Dedifferentiated amniotic fluid mesenchymal stem cell (primary cell): ENCODE results near the gene SLC13A3.
"Not testable (repeated sequence)": the region's sequence is repeated elsewhere in the genome, so short reads cannot be mapped to it uniquely, and the experiment has no call there.

Experiments
- DNase-seq: peaks from one replicate; pipeline ENCODE4 v3.0.0-alpha.2; 2016; ENCODE audit errors: extremely low spot score

SLC13A3 gene

DNA sequence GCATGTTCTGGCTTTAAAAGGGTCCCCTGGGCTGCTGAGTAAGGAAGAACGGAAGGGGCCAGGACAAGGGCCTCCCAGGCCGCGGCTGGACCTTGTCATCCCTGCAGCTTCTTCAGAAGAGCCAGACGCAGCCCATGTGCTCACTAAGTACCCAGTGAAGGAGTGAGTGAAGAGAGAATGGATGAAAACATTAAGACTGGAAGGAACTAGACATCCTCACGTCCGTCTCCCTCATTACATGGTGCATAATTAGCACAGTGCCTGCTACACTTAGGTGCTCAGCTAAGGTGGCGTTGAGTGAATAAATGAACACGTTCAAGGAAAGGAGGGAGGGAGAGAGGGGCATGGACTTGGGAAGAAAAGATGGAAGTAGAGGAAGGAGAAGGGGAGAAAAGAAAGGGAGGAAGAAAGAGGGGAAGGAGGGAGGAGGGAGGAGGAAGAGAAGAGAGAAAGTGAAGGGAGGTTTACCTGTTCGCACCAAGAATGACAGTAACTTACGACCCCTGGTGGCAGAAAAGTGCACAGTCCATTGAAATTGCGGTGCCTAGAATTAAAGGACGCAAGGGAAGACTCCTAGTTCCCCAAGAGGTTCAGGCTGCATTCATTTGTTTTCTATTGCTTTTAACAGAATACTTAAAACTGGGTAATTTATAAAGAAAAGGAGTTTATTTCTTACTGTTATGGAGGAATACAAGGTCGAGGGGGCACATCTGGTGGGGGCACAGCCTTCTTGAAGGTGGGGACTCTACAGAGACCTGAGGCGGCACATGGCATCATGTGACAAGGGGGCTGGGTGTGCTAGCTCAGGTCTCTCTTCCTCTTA lies 30.0 kb upstream of the SLC13A3 start:
- DNase-seq = no peak

DNA sequence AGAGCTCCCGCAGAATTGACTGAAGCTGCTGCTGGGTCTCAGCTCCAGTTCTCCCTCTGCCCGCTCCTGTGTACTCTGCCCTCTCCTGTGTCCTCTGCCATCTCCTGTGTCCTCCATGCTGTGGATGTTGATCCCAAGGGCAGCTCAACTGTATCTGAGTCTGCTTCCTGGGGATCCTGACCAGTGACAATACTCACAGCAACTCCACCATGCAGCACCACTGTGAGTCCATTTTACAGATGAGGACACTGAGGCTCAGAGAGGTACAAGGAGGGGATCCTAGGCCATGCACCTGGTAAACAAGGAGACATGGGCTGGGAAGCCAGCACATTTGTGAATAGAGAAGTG lies 29.4 kb upstream of the SLC13A3 start:
- no peak for DNase-seq

DNA sequence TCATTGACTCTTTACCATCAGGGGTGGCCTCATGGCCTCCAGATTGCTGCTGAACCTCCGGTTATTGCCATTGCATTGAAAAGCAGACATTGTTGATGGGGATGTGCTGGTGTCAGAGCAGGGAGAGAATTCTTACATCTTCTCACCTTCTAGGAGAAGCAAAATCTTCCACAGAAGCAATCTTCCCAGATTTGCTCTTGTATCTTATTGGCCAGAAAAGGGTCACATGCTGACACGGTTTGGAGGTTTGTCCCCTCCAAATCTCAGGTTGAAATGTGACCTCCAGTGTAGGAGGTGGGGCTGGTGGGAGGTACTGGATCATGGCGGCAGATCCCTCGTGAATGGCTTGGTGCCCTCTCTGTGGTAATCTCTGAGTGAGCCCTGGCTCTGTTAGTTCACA lies 27.3 kb upstream of the SLC13A3 start:
- DNase-seq = no peak

DNA sequence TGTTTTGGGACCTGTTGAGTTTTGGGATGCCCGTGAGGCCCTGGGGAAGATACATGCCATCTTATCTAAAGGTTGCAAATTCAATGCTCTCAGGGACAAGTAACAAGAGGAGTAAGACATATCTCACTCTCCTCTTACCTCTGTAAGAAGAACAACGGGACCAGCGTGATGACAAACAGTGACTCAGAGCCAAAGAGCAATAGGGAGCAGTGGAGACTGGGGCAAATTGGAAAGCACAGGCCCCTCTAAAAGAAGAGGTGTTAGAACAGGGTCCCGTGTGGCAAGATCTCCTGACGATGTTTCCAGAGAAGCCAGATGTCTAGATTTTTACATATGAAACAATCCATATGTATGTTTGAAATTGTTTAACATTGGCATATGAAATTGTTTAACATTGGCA lies 26.3 kb upstream of the SLC13A3 start:
- no peak for DNase-seq

DNA sequence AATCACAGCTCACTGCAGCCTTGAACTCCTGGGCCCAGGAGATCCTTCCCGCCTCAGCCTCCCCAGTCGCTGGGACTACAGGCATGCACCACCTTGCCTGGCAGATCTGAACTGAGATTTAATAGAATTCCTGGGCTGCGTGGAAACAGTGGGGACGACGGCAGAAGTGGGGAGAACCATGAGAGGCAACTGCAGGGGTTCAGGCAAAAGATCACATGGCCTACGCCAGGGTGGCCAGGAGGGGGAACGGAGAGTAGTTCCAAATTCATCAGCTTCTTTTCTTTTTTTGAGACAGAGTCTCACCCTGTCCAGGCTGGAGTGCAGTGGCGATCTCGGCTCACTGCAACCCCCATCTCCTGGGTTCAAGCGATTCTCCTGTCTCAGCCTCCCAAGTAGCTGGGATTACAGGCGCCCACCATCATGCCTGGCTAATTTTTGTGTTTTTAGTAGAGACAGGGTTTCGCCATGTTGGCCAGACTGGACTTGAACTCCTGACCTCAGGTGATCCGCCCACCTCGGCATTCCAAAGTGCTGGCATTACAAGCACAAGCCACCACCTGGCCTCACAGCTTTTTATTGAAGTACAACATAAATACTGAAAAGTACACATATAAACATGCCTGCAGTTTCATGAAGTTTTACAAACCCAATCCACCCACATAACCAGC lies 25.5 kb upstream of the SLC13A3 start:
- DNase-seq = not testable (repeated sequence)

DNA sequence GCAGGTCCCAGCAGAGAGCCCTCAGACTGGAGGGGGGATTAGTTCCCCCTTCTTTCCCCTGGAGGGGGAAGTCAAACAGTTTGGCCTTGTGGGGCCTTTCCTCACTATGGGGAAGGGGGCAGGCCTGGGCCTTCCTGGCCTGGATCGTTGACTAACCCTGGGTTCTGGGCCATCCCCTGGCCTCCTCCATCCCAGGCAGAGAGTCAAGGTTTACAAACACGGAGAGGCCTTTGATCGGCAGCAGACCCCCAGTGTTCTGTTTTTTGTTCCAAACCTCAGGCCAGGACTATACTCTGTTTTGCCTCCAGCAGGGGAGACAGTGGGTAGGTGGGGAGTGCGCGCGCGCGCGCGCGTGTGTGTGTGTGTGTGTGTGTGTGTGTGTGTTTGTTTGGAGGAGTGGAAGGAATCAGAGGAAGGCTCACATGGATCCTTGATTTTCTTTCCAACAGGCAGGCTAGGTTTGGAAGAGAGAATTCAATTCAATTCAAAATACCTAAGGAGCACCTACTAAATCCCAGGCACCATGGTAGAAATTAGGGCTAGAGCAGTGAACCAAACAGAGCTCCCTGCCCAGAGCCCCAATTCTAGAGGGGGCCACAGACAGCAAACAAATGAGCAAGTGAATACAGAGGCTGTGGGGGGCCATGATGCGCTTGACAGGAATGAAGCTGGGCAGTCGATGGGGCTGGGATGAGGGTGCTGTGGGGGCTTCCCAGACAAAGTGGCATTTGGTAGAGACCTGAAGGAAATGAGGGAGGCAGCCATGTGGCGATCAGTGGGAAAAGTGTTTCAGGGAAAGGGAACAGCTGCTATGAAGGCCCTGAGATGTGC lies 23.2 kb upstream of the SLC13A3 start:
- DNase-seq = no peak

DNA sequence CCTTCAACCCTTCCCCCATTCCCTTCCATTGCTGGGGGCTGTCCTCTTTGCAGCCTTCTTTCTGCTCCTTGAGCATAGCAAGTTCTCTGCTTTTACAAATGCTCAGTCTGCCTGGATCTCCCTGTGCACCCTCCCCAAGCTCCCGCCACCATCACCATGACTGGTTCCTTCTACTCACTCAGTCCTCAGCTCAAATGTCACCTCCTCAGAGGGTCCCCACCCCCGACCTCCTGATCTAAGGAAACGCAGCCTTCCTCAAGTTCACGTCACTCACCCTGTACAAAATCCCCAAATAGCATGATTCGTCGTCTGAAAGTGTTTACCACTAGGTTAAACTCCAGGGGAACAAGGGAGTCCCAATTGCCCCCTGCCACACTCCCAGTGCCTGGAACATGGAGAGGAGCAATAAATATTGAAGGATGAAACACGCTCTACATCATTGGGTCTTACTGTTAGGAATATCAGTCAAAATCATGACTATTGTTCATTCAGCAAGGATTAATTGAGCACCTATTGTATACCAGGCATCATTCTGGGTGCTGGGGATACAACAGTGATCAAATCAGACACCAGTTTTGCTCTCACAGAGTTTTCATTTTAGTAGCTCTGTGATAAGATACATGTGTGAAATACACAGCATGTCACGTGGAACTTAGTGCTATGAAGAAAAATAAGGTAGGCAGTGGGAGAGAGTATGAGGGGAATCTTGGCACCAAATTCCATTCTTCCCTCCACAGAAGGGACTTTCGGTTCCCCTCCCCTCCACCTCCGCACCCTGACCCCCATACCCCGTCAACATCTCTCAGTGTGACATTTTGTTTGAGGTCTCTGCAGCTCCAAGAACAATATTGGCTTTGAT lies 22.4 kb upstream of the SLC13A3 start:
- DNase-seq = no peak

DNA sequence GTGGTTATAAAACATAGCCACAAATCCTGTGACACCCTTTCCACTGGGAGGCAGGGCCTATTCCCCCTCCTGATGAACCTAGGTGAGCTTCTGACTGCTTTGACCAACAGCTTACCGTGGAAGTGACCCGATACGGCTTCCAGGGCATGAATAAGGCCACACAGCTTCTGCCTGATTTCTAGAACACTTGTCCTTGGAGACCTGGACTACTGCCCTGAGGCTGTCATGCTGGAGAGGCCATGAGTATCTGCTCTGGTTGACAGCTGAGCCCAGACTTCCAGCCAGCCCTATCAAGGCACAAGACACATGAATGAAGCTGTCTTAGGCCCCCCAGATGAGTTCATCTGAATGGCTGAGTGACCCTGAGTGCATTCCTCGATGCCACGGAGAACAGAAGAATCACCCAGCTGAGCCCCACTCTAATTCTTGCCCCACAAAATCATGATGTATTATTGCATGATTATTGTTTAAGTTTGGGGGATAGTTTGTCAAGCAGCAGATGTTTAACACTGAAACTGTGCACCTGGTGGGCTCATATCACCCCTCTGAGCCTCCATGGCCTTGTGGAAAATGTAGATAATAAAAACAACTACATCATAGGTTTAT lies 21.4 kb upstream of the SLC13A3 start:
- DNase-seq = no peak

DNA sequence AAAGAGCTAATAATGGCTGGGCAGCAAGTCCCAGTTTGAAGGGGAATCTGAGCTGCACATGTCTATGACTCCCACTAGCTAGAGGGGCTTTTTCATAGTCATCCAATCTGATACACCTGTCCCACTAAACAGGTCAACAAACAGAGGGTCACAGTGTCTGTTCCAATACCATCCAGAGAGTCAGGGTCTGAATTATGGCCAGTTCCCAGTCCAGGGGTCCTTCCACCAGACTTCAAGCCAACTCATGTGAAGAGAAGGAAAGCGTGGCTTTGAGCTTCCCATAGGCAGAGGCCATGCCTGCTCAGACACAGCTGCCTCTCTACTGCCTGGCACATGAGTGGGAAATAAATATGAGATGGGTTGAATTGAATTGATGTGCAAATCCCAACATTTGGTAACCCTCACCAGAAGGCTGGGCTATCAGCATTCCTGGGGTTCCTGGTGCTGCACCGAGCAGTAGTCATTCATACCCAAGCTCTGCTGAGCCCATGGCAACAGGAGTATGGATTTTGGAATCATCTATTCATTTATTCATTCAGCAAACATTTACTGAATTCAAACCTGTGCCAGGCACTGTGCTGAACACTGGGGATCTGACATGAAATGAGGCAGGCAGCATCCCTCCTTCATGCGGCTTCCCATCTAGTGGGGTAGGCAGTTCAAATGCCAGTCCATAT lies 20.7 kb upstream of the SLC13A3 start:
- DNase-seq = no peak

DNA sequence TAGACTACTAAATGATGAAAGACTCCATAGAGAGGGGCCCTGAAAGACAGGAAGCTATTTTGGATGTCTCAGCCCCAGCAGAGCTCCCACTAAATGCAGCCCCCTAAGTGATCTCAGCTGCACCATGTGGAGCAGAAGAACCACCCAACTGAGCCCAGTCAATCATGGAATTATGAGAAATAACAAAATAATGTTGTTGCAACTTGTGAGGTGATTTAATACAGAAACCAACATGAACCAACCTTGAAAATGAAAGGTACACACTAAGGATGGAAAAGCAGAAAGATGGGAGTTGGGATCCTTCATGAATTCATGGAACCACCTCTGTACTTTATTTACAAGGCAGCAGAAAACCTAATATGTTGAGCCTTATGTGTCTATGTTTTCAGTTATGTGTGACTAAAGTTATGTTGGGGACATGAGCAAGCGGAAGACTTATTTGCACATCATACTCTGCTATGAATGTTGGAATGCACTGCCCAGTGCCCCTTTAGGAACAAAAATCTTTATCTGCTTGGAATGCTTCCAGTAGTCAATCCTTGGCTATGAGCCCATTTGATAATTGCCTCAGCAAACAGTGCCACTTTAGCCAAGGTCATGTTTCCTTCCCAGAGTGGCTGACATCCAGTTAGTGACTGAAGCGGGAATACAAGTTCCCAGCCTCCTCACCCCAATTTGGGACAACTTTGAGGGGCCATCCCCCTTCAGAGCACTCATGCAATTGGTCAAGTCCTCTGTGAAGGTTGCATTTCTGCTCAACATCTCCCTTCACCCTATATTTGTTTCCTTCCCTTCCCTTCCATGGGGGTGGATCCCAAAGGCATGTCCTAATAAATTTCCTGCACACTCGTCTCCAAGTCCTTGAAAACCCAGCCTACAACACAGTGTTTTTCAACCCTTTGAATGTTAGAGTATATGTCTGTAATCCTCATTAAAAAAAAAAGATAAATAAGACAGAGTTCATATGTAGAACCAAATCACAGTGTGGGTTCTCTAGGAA lies 19.6 kb upstream of the SLC13A3 start:
- DNase-seq = no peak

DNA sequence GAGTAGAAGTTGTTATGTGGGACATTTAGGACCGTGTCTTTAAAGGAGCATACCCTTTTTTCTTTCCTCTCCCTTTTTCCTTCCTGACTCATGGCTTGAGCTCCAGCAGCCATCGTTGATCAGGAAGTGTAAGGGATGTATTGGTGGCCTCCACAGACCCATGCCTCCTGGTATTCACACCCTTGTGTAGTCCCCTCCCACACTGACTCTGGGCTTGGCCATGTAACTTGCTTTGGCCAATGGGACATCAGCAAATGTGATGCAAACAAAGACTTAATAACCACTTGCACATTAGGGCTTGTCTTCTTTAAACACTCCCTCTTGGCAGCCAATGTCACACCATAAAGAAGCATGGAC lies 18.9 kb upstream of the SLC13A3 start:
- DNase-seq = no peak

DNA sequence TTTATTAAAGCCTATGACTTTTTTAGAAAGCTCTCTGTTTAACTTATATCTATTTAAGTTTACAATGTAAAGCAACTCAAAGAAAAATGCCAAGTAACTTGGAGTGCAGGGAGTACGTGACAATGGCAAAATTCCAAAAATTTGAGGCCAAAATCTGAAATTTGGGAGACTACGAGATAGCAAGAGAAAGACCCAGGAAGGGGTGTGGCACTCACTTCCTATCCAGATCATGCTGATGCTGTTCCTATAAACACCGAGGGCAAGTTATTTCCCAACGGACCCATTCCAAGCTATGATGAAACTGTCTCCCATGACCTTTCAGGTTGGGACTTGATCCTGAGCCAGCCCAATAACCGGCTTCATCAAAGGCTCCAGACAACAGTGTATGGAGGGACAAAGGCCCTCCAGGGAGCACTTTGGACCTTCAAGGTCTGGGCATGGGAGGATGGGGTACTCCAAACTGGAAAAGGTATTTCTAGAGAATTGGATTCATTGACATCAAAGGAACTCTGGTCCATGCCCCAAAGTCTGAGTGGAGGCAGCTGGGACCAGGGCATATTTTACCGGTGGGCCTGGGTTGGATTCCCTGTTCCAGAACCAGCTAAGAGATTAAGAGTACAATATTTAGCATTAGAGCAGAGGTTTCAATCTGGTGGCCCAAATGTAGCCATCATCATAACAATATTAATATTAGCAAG lies 15.7 kb upstream of the SLC13A3 start:
- no peak for DNase-seq

DNA sequence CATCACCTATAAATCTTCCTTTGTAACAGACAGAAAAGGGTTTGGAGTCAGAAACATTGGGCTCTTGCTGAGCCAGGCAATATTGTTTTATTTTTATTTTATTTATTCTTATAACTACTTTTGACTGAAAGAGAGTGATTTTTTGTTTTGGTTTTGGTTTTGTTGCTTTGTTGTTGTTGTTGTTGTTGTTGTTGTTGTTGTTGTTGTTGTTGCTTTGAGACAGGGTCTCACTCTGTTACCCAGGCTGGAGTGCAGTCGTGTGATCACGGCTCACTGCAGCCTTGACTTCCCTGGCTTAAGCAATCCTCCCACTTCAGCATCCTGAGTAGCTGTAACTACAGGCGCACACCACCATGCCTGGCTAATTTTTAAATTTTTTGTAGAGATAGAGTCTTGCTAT lies 15.0 kb upstream of the SLC13A3 start:
- DNase-seq = no peak

DNA sequence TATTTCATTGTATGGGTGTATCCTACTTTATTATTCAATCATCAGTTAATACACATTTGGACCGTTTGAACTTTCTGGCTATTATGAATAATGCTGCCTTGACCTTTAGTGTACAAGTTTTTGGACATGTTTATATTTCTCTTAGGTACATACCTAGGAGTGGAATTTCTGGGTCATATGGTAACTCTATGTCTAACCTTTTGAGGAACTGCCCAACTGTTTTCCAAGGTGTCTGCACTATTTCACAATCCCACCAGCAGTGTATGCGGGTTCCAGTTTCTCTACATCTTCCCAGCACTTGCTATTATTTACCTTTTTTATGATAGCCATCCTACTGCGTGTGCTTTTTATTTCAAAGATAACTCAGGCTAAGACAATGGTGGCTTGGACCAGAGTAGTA lies 14.3 kb upstream of the SLC13A3 start:
- no peak for DNase-seq

DNA sequence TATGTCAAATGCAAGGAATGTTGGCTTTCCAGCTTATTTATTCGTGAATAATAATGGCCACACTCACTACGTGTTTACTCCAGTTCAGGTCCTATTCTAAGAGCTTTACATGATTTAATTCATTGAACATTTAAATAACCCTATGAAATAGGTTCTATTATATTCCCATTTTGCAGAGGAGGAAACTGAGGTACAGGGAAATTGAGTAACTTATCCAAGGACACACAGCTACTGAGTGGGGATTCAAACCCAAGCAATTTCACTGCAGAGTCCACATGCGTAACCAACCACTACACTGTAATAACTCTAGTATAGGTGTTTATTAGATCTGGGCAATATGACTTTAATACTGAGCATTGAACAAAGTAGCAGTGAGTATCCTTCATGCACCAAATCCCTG lies 12.3 kb upstream of the SLC13A3 start:
- DNase-seq = no peak

DNA sequence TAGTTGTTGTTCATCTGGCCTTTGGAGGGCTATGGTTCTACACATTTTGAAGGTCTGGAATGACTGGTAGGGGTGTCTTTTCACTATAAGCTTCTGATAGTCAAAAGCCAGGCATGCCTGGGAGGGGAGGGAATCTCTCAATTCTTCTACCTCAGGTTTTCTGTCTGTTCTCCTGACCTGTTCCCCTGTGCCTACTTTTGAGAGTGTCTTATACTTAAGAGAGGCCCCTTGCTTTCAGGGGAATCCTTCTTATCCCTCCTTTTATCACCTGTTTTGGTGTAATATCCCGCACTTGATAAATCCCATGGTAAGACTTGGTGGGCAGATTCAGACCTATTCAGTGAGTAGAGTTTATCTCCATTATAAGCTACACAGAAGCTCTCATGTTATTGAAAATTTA lies 10.4 kb upstream of the SLC13A3 start:
- no peak for DNase-seq

DNA sequence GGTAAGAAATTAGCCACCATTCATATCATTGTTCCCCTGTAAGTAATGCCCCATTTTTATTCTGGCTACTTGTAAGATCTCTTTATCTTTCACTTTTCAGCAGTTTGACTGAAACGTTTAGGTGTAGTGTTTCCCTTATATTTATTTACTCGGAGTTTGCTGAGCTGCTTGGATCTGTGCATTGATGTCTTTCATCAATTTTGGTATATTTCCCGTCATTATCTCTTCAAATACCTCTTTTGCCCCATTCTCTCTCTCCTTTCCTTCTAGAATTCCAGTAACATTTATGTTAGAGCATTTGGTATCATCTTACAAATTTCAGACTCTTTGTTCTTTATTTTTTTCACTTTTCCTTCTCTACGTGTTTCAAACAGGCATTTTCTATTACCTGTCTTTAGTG lies 9.2 kb upstream of the SLC13A3 start:
- DNase-seq = no peak

DNA sequence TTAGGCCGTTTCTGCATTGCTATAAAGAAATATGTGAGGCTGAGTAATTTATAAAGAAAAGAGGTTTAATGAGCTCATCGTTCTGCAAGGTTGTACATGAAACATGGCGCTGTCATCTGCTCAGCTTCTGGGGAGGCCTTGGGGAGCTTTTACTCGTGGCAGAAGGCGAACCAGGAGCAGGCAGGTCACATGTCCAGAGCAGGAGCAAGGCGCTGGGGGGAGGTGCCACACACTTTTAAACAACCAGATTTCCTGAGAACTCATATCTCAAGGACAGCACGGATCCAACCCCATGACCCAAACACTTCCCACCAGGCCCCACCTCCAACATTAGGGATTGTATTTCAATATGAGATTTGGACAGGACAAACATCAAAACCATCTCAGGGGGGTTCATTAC lies 6.4 kb upstream of the SLC13A3 start:
- no peak for DNase-seq

DNA sequence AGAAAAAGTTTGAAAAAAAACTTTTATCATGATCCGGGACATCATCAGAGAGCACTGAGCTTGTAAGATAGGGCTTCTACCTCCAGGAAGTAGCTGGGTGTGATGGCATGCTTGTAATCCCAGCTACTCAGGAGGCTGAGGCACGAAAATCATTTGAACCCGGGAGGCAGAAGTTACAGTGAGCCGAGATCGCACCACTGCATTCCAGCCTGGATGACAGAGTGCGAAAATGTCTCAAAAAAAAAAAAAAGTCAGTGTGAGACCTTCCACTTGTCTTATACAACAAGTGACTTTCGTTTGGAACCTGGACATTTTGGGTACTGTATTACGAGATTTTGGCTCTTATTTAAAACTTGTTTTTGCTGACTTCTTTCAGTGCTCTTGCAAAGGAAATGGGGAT lies 5.9 kb upstream of the SLC13A3 start:
- DNase-seq = no peak
